Measurements from ENCODE around the gene SNX8.
"Not testable (repeated sequence)": the region's sequence is repeated elsewhere in the genome, so short reads cannot be mapped to it uniquely, and the experiment has no call there.

SNX8 gene

GRCh38 chr7:2325162-2325561, 10.9 kb upstream of the SNX8 start:
- no peak for DNase-seq (ENCODE audit: low spot score)

- no peak for DNase-seq (ENCODE audit: low spot score)
Observed at GRCh38 chr7:2321020-2321419, 6.8 kb upstream of the SNX8 start.

GRCh38 chr7:2317556-2318293, 3.5 kb upstream of the SNX8 start:
- DNase-seq (ENCODE audit: low spot score) = no peak

- no peak for DNase-seq (ENCODE audit: low spot score)
Observed at GRCh38 chr7:2316578-2316977, 2.3 kb upstream of the SNX8 start.

- no peak for DNase-seq (ENCODE audit: low spot score)
Observed at GRCh38 chr7:2315787-2316186, 1.5 kb upstream of the SNX8 start.

- not testable (repeated sequence) for DNase-seq (ENCODE audit: low spot score)
Observed at GRCh38 chr7:2314956-2315530, 802 bp upstream of the SNX8 start.

- no peak for DNase-seq (ENCODE audit: low spot score)
Observed at GRCh38 chr7:2313450-2314208, 612 bp downstream of the SNX8 start.

- DNase-seq (ENCODE audit: low spot score) = no peak
Observed at GRCh38 chr7:2312267-2312929, 1.8 kb downstream of the SNX8 start.

GRCh38 chr7:2309889-2310331, 4.3 kb downstream of the SNX8 start:
- no peak for DNase-seq (ENCODE audit: low spot score)

- DNase-seq (ENCODE audit: low spot score) = no peak
Observed at GRCh38 chr7:2307690-2308107, 6.5 kb downstream of the SNX8 start.

GRCh38 chr7:2306688-2307087, 7.6 kb downstream of the SNX8 start:
- DNase-seq (ENCODE audit: low spot score) = no peak

GRCh38 chr7:2305258-2305657, 9.0 kb downstream of the SNX8 start:
- DNase-seq (ENCODE audit: low spot score) = not testable (repeated sequence)

- DNase-seq (ENCODE audit: low spot score) = not testable (repeated sequence)
Observed at GRCh38 chr7:2303520-2303919, 10.7 kb downstream of the SNX8 start.

- DNase-seq (ENCODE audit: low spot score) = not testable (repeated sequence)
Observed at GRCh38 chr7:2302743-2303397, 11.4 kb downstream of the SNX8 start.

GRCh38 chr7:2301511-2301863, 12.8 kb downstream of the SNX8 start:
- no peak for DNase-seq (ENCODE audit: low spot score)

GRCh38 chr7:2299870-2300512, 14.2 kb downstream of the SNX8 start:
- no peak for DNase-seq (ENCODE audit: low spot score)

GRCh38 chr7:2299131-2299829, 15.0 kb downstream of the SNX8 start:
- DNase-seq (ENCODE audit: low spot score) = no peak

GRCh38 chr7:2296832-2297231, 17.4 kb downstream of the SNX8 start:
- no peak for DNase-seq (ENCODE audit: low spot score)

GRCh38 chr7:2295936-2296620, 18.2 kb downstream of the SNX8 start:
- DNase-seq (ENCODE audit: low spot score) = no peak

- no peak for DNase-seq (ENCODE audit: low spot score)
Observed at GRCh38 chr7:2290877-2291276, 23.4 kb downstream of the SNX8 start.
